ENCODE data around the gene GOLGA8S. TPM values are rescaled to one million over a fixed set of nuclear protein-coding genes. Genes with fewer than 3 reads are reported as not detected.
"Not testable (repeated sequence)": the region's sequence is repeated elsewhere in the genome, so short reads cannot be mapped to it uniquely, and the experiment has no call there.

Gene GOLGA8S
- total RNA-seq, 2 donors from 2014 or later, result 0.08 TPM; not detected in 1

GRCh38 chr15:23401627-23402026 is 47.1 kb downstream of the GOLGA8S start:
- intact Hi-C loops (cut with DNase I), result no loop called here
- TF ChIP-seq CTCF (IDR thresholded peaks at IDR 0.05), result no peak
- no peaks in the 10 kb centered on the region for H3K36me3 ChIP-seq
- H3K4me1 ChIP-seq, result no peaks in the 10 kb centered on the region
- H3K27ac ChIP-seq, result no peak overlapping the region
- H3K27me3 ChIP-seq, result no peaks in the 10 kb centered on the region
- no peak overlapping the region for H3K4me3 ChIP-seq
- no peaks in the 10 kb centered on the region for H3K9me3 ChIP-seq
- no peak overlapping the region for H3K9ac ChIP-seq (ENCODE audit: low read depth in 2 of 2, low read length in 2 of 2)
- DNase-seq, result no peak

GRCh38 chr15:23402140-23402539 is 47.6 kb downstream of the GOLGA8S start:
- Histone ChIP-seq H3K27ac (no peak overlapping the region), H3K27me3 (no peaks in the 10 kb centered on the region), H3K9ac (ENCODE audit: low read depth in 2 of 2, low read length in 2 of 2) (no peak overlapping the region), H3K36me3 (no peaks in the 10 kb centered on the region), H3K9me3 (no peaks in the 10 kb centered on the region), H3K4me3 (no peak overlapping the region), H3K4me1 (no peaks in the 10 kb centered on the region)
- intact Hi-C loops (cut with DNase I), result no loop called here
- DNase-seq, result no peak
- no peak for TF ChIP-seq CTCF (IDR thresholded peaks at IDR 0.05)

- Histone ChIP-seq H3K4me1 (no peaks in the 10 kb centered on the region), H3K36me3 (no peaks in the 10 kb centered on the region), H3K27me3 (no peaks in the 10 kb centered on the region), H3K9ac (ENCODE audit: low read depth in 2 of 2, low read length in 2 of 2) (no peak overlapping the region), H3K9me3 (no peaks in the 10 kb centered on the region), H3K27ac (no peak overlapping the region), H3K4me3 (no peak overlapping the region)
- intact Hi-C loops (cut with DNase I), result no loop called here
- no peak for TF ChIP-seq CTCF (IDR thresholded peaks at IDR 0.05)
- DNase-seq, result no peak
Measured at GRCh38 chr15:23402544-23402943, 48.0 kb downstream of the GOLGA8S start.

GRCh38 chr15:23403550-23403949 is 49.0 kb downstream of the GOLGA8S start:
- no peaks in the 10 kb centered on the region for H3K36me3 ChIP-seq
- H3K27ac ChIP-seq, result no peak overlapping the region
- DNase-seq, result no peak
- no peaks in the 10 kb centered on the region for H3K9me3 ChIP-seq
- no peak overlapping the region for H3K9ac ChIP-seq (ENCODE audit: low read depth in 2 of 2, low read length in 2 of 2)
- no peaks in the 10 kb centered on the region for H3K4me1 ChIP-seq
- no peak overlapping the region for H3K4me3 ChIP-seq
- no peaks in the 10 kb centered on the region for H3K27me3 ChIP-seq
- no peak for TF ChIP-seq CTCF (IDR thresholded peaks at IDR 0.05)
- intact Hi-C loops (cut with DNase I), result no loop called here

GRCh38 chr15:23411841-23412240 is 57.3 kb downstream of the GOLGA8S start:
- TF ChIP-seq CTCF (IDR thresholded peaks at IDR 0.05), result no peak
- Histone ChIP-seq H3K9ac (ENCODE audit: low read depth in 2 of 2, low read length in 2 of 2) (no peak overlapping the region), H3K27me3 (no peaks in the 10 kb centered on the region), H3K36me3 (no peaks in the 10 kb centered on the region), H3K4me1 (no peaks in the 10 kb centered on the region), H3K9me3 (no peaks in the 10 kb centered on the region), H3K27ac (no peak overlapping the region), H3K4me3 (no peak overlapping the region)
- DNase-seq, result no peak
- intact Hi-C loops (cut with DNase I), result no loop called here

- DNase-seq; H3K9ac ChIP-seq (ENCODE audit: low read depth in 2 of 2, low read length in 2 of 2); H3K9me3 ChIP-seq; H3K36me3 ChIP-seq; H3K4me3 ChIP-seq; H3K27me3 ChIP-seq; H3K4me1 ChIP-seq; H3K27ac ChIP-seq; intact Hi-C loops (cut with DNase I): not testable (repeated sequence)
Measured at GRCh38 chr15:23412881-23413600, 58.5 kb downstream of the GOLGA8S start.

Data from colonic mucosa (tissue), 4 donors.